ENCODE measurements around the gene GATAD2A. TPM values are rescaled to one million over a fixed set of nuclear protein-coding genes. Genes with fewer than 3 reads are reported as not detected.
"Not testable (repeated sequence)": the region's sequence is repeated elsewhere in the genome, so short reads cannot be mapped to it uniquely, and the experiment has no call there.

Gene GATAD2A
- total and polyA plus RNA-seq, 8 donors: 9.3 to 119 (median 20.2) TPM

DNA sequence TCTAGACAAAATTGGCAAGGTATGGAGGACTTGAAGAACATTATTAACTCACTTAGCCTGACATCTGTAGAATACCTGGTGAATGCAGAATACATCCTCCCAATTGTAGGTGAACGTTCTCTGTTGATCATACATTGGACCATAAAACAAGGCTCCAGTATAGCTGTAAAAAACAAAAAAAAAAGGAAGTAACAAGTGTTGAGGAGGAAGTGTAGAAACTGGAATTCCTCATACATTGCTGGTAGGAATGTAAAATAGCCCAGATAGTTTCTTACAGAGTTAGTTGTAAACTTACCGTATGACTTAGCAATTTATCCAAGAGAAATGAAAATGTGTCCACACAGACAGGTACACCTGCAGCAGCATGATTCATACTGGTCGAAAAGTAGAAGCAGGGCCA, 65.1 kb downstream of the GATAD2A start:
- no peak for DNase-seq
- Histone ChIP-seq H3K36me3 (peaks cover 11 to 51% (median 48%) of the 10 kb centered on the region in 4 donors), H3K27me3 (no peaks in the 10 kb centered on the region), H3K4me3 (no peak overlapping the region), H3K4me1 (peaks cover 0 to 31% (median 16%) of the 10 kb centered on the region in 4 donors), H3K9me3 (peaks cover 7 to 31% (median 18%) of the 10 kb centered on the region in 4 donors), H3K27ac (no peak overlapping the region)
- intact Hi-C loops (cut with DNase I; ENCODE audit: low total_unique reads): no loop called here
- 90 to 98% (median 93%) methylated on average over 3 of the region's 3 CpGs for WGBS, 5 donors
- TF ChIP-seq CTCF (IDR thresholded peaks at IDR 0.05) (no peak), EP300 (IDR thresholded peaks at IDR 0.05) (no peak), POLR2AphosphoS5 (IDR thresholded peaks at IDR 0.05) (no peak), POLR2A (IDR thresholded peaks at IDR 0.05) (no peak)

DNA sequence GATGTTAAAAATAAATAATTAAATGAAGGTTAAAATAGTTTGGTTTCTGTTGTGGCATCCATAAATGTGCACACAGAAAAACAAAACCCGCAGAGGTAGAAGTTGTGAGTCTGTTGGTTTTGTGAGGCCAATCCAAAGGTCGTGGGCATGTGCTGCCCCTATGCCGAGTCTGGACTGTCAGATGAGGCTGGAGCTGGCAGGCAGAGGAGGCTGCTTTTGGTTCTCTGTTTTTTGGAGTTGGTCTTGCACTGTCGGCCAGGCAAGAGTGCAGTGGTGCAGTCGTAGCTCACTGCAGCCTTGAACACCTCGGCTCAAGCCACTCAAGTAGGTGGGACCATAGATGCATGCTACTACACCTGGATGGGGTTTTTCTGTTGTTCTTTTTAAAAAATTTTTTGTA, 66.2 kb downstream of the GATAD2A start:
- intact Hi-C loops (cut with DNase I; ENCODE audit: low total_unique reads): no loop called here
- TF ChIP-seq CTCF (IDR thresholded peaks at IDR 0.05) (no peak), POLR2A (IDR thresholded peaks at IDR 0.05) (no peak), EP300 (IDR thresholded peaks at IDR 0.05) (no peak), POLR2AphosphoS5 (IDR thresholded peaks at IDR 0.05) (no peak)
- Histone ChIP-seq H3K9me3 (peaks cover 7 to 30% (median 18%) of the 10 kb centered on the region in 4 donors), H3K36me3 (peaks cover 2 to 40% (median 38%) of the 10 kb centered on the region in 4 donors), H3K4me3 (no peak overlapping the region), H3K27ac (no peak overlapping the region), H3K27me3 (no peaks in the 10 kb centered on the region), H3K4me1 (peaks cover 0 to 38% (median 19%) of the 10 kb centered on the region in 4 donors)
- DNase-seq: no peak
- 81 to 90% (median 86%) methylated on average over 6 of the region's 6 CpGs for WGBS, 5 donors

GRCh38 chr19:19472106-19472505, 66.6 kb downstream of the GATAD2A start:
- H3K27me3 ChIP-seq; H3K4me3 ChIP-seq; H3K27ac ChIP-seq; intact Hi-C loops (cut with DNase I; ENCODE audit: low total_unique reads); DNase-seq: not testable (repeated sequence)
- peaks cover 0 to 36% (median 33%) of the 10 kb centered on the region in 4 donors for H3K36me3 ChIP-seq
- H3K4me1 ChIP-seq: peaks cover 0 to 42% (median 20%) of the 10 kb centered on the region in 4 donors
- H3K9me3 ChIP-seq: peaks cover 7 to 25% (median 18%) of the 10 kb centered on the region in 4 donors
- WGBS, 5 donors: 51 to 71% (median 61%) methylated on average over 5 of the region's 5 CpGs

GRCh38 chr19:19475015-19475765, 69.7 kb downstream of the GATAD2A start:
- H3K9me3 ChIP-seq: no peaks in the 10 kb centered on the region
- peaks cover 0 to 27% (median 20%) of the 10 kb centered on the region in 4 donors for H3K36me3 ChIP-seq
- 73 to 81% (median 78%) methylated on average over 20 to 21 of the region's 21 CpGs for WGBS, 5 donors
- H3K4me3 ChIP-seq: no peak overlapping the region
- no peak for DNase-seq
- intact Hi-C loops (cut with DNase I; ENCODE audit: low total_unique reads): no loop called here
- peaks cover 9 to 61% (median 33%) of the 10 kb centered on the region in 4 donors for H3K4me1 ChIP-seq
- no peak for TF ChIP-seq POLR2A (IDR thresholded peaks at IDR 0.05)
- TF ChIP-seq EP300 (IDR thresholded peaks at IDR 0.05): no peak
- no peak for TF ChIP-seq POLR2AphosphoS5 (IDR thresholded peaks at IDR 0.05)
- no peak for TF ChIP-seq CTCF (IDR thresholded peaks at IDR 0.05)
- no peak overlapping the region for H3K27ac ChIP-seq
- no peaks in the 10 kb centered on the region for H3K27me3 ChIP-seq

All from stomach (tissue), 9 donors.